Panc1 (cell line): Measurements from ENCODE around the gene EXOC6B. TPM values are rescaled to one million over a fixed set of nuclear protein-coding genes. Genes with fewer than 3 reads are reported as not detected.

ENCODE experiments used
- ATAC-seq: fragments of 200-7000 bp; cut with Tn5 transposase; 2 replicates; pipeline ENCODE4 v1.9.1; 2020; ENCODE audit warnings: mild to moderate bottlenecking, moderate library complexity
- BruUV-seq: library from RNA; stranded (reverse); fragments of 400-500 nt; replicated peaks from 2 replicates; lab custom pipeline; 2021; lab: Mats Ljungman, UMichigan
- CTCF ChIA-PET: fragments of 300-600 bp; sonication (Branson Sonifier 250); formaldehyde crosslinking; loops from one replicate; lab custom pipeline; 2022; ENCODE audit warnings: antibody characterized with exemption; lab: Charles Lee
- POLR2A ChIA-PET: fragments of 300-600 bp; sonication (Branson Sonifier 250); formaldehyde crosslinking; loops from one replicate; lab custom pipeline; 2022; ENCODE audit warnings: antibody characterized with exemption; lab: Charles Lee
- DNase-seq: peaks from one replicate; pipeline ENCODE4 v3.0.0-alpha.2; 2010; ENCODE audit warnings: low read depth, low spot score
- H3K27ac ChIP-seq: 2 replicates; pipeline ENCODE4 v1.5.1; 2011; ENCODE audit warnings: mild to moderate bottlenecking, low read length, inconsistent platforms
- H3K27me3 ChIP-seq: fragments of 200-500 bp; sonication (Bioruptor generic); 2 replicates; pipeline ENCODE4 v1.6.0; 2014; ENCODE audit warnings: low read length, inconsistent platforms; ENCODE audit not compliant: control insufficient read depth, insufficient read depth
- H3K36me3 ChIP-seq: fragments of 200-500 bp; sonication (Bioruptor generic); 2 replicates; pipeline ENCODE4 v1.5.1; 2014; ENCODE audit warnings: inconsistent platforms, mild to moderate bottlenecking, low read length, moderate library complexity; ENCODE audit not compliant: control insufficient read depth, insufficient read depth
- H3K4me1 ChIP-seq: 2 replicates; pipeline ENCODE4 v1.5.1; 2011; ENCODE audit warnings: inconsistent platforms, mild to moderate bottlenecking, low read length, moderate library complexity; ENCODE audit not compliant: control insufficient read depth, insufficient read depth
- H3K4me3 ChIP-seq, 2 experiments: 2 replicates each; pipeline ENCODE4 v1.5.1; 2011 to 2012; ENCODE audit warnings: low read depth in 2 of 2, low read length in 2 of 2, mild to moderate bottlenecking in 2 of 2, inconsistent platforms in 1 of 2, moderate library complexity in 1 of 2
- H3K9me3 ChIP-seq: fragments of 200-500 bp; sonication (Bioruptor generic); 2 replicates; pipeline ENCODE4 v1.5.1; 2014; ENCODE audit warnings: low read depth, mild to moderate bottlenecking, inconsistent platforms, low read length, moderate library complexity; ENCODE audit not compliant: control insufficient read depth, insufficient read depth
- CTCF ChIP-seq: fragments of 450-650 bp; IDR thresholded peaks from 2 replicates; pipeline ENCODE4 v1.5.1; 2017; ENCODE audit warnings: mild to moderate bottlenecking
- POLR2AphosphoS5 ChIP-seq: IDR thresholded peaks from 2 replicates; pipeline ENCODE4 v1.6.1; 2012; ENCODE audit warnings: mild to moderate bottlenecking, low read depth, low read length, moderate library complexity
- REST ChIP-seq, 2 experiments: IDR thresholded peaks; 2 replicates each; pipeline ENCODE4 v1.6.1; 2011 to 2012; ENCODE audit warnings: low read depth in 2 of 2, control low read depth in 1 of 2, low read length in 1 of 2, mild to moderate bottlenecking in 1 of 2, moderate library complexity in 1 of 2; ENCODE audit not compliant: insufficient read depth in 1 of 2
- SIN3A ChIP-seq: IDR thresholded peaks from 2 replicates; pipeline ENCODE4 v1.6.1; 2012; ENCODE audit warnings: low read depth, mild to moderate bottlenecking, low read length, moderate library complexity, borderline replicate concordance; ENCODE audit not compliant: insufficient read depth
- TCF7L2 ChIP-seq: IDR thresholded peaks from 2 replicates; pipeline ENCODE4 v1.6.1; 2011; ENCODE audit warnings: mild to moderate bottlenecking, low read depth, low read length, inconsistent platforms
- in situ Hi-C: cut with HindIII; loops from 2 replicates; pipeline ENCODE4 v1.10.0; 2016; ENCODE audit warnings: low sequenced_read_pairs, low pct_unique_long_range_greater_than_20kb
- intact Hi-C: fragments of 100-400 bp; cut with micrococcal nuclease; formaldehyde crosslinking; loops from one replicate; pipeline ENCODE4 v1.10.0; 2022; ENCODE audit not compliant: unreplicated experiment
- total RNA-seq: library from RNA; stranded (reverse); gene quantifications from one replicate; pipeline ENCODE4 v1.2.1, GENCODE V29; 2021; ENCODE audit not compliant: unreplicated experiment

EXOC6B gene
- total RNA-seq, 1 experiment from 2014 or later = 23.2 TPM

GRCh38 chr2:72141881-72142451 lies 683.9 kb downstream of the EXOC6B start:
- Histone ChIP-seq H3K4me3 (no peak overlapping the region), H3K36me3 (no peaks in the 10 kb centered on the region; the same call in 1 of the 2 replicates), H3K9me3 (no peaks in the 10 kb centered on the region), H3K4me1 (peaks cover 18% of the 10 kb centered on the region), H3K27ac (no peak overlapping the region), H3K27me3 (peaks cover 4% of the 10 kb centered on the region; the same call in 1 of the 2 replicates)
- intact Hi-C loops (no loop called here), in situ Hi-C loops (no loop called here)
- CTCF ChIA-PET = no interaction called here
- POLR2A ChIA-PET = no interaction called here
- DNase-seq (no peak), ATAC-seq (no peak)
- TF ChIP-seq POLR2AphosphoS5 (no peak), CTCF (no peak)
- BruUV-seq = no TSS peak

- CTCF ChIA-PET = interaction anchor here (0.6 kb wide), 1 partner anchor 709 kb away, joined by 3 read pairs; no protein-coding TSS in a partner anchor
- POLR2A ChIA-PET = no interaction called here
- intact Hi-C loops = no loop called here
Observed at GRCh38 chr2:72141032-72141645, 684.7 kb downstream of the EXOC6B start.

More at GRCh38 chr2:72141032-72141645, 684.7 kb downstream of the EXOC6B start:
- BruUV-seq = no TSS peak
- ATAC-seq = no peak
- no peak for TF ChIP-seq REST (IDR thresholded peaks at IDR 0.05; ENCODE audit: insufficient read depth in 1 of 2, low read depth in 2 of 2, low read length in 1 of 2)
- no peak for TF ChIP-seq POLR2AphosphoS5
- TF ChIP-seq SIN3A = no peak
- TF ChIP-seq CTCF = no peak
- no peak for TF ChIP-seq TCF7L2
- in situ Hi-C loops = no loop called here
- Histone ChIP-seq H3K9me3 (no peaks in the 10 kb centered on the region), H3K36me3 (no peaks in the 10 kb centered on the region; the same call in 1 of the 2 replicates), H3K4me3 (no peak overlapping the region), H3K27ac (no peak overlapping the region), H3K4me1 (peaks cover 12% of the 10 kb centered on the region), H3K27me3 (no peaks in the 10 kb centered on the region; the same call in 1 of the 2 replicates)
- no peak for DNase-seq
